ENCODE measurements around the gene FAM222A. TPM values are rescaled to one million over a fixed set of nuclear protein-coding genes. Genes with fewer than 3 reads are reported as not detected.

Gene FAM222A
- total and polyA plus RNA-seq, 2 of the 4 experiments (the other 2 are of a cell fraction): under 0.01 to 0.32 TPM

DNA sequence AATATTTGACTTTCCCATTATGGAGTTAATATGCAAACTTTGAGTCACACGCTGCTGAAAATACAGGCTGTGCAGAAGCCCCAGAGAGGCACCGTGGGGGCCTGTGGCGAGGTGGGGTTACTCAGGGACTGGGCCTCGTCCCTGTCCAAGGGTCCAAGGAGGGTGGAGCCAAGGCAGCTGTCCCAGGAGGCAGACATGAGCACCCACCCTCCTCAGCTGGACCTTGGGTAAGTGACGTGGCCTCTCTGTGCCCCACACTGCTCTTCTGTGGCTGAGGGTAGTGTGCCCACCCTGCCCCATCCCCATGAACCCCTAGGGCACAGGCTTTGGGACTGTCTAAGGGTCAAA is 39.4 kb downstream of the FAM222A start:
- H3K23ac ChIP-seq (ENCODE audit: low read depth, low read length): no peak overlapping the region
- no peak for DNase-seq
- dilution Hi-C loops (cut with HindIII; ENCODE audit: low sequenced_read_pairs, unreplicated experiment): no loop called here

More for the DNA sequence above, 39.4 kb downstream of the FAM222A start:
- Histone ChIP-seq H3K27ac (ENCODE audit: insufficient read depth, low read length) (no peak overlapping the region), H3K9ac (ENCODE audit: low read depth, low read length) (no peak overlapping the region), H3K36me3 (ENCODE audit: control insufficient read depth, insufficient read depth, low read length) (no peaks in the 10 kb centered on the region), H3K27me3 (ENCODE audit: control insufficient read depth, insufficient read depth, low read length) (peaks cover 8% of the 10 kb centered on the region; the same call in 1 of the 2 replicates), H2BK120ac (ENCODE audit: low read depth, low read length) (no peak overlapping the region), H3K56ac (ENCODE audit: extremely low read depth, insufficient read depth, low read length) (no peak overlapping the region), H3K4me1 (ENCODE audit: control insufficient read depth, insufficient read depth, low read length) (no peaks in the 10 kb centered on the region), H3K9me1 (ENCODE audit: insufficient read depth, low read length) (no peaks in the 10 kb centered on the region), H3K4me3 (ENCODE audit: insufficient read depth, low read depth, low read length) (no peak overlapping the region), H2BK20ac (ENCODE audit: low read depth, low read length) (no peak overlapping the region), H4K91ac (ENCODE audit: insufficient read depth, low read depth, low read length) (no peak overlapping the region), H2BK15ac (ENCODE audit: low read depth, low read length) (no peak overlapping the region), H2AFZ (replicated peaks; ENCODE audit: low read length, poor library complexity) (no peak overlapping the region), H4K5ac (ENCODE audit: low read depth, low read length) (no peak overlapping the region), H3K4me2 (ENCODE audit: low read depth, low read length) (no peak overlapping the region), H4K8ac (ENCODE audit: low read depth in 2 of 2, low read length in 2 of 2) (no peak overlapping the region), H2BK5ac (ENCODE audit: low read depth, low read length, poor library complexity, severe bottlenecking) (no peak overlapping the region), H4K20me1 (ENCODE audit: insufficient read depth, low read length) (no peaks in the 10 kb centered on the region), H2AK9ac (replicated peaks; ENCODE audit: low read depth, low read length, poor library complexity) (no peak overlapping the region), H3K18ac (ENCODE audit: low read depth, low read length) (no peak overlapping the region), H3K79me1 (ENCODE audit: low read depth in 1 of 2, low read length in 2 of 2) (no peaks in the 10 kb centered on the region), H3K14ac (replicated peaks; ENCODE audit: low read depth, low read length) (no peak overlapping the region), H2AK5ac (ENCODE audit: low read depth, low read length) (no peak overlapping the region), H3K4ac (ENCODE audit: low read depth, low read length) (no peak overlapping the region), H3K9me3 (ENCODE audit: control insufficient read depth, insufficient read depth, low read length) (no peaks in the 10 kb centered on the region; the same call in 1 of the 2 replicates)
- TF ChIP-seq RFX5 (IDR thresholded peaks at IDR 0.05; ENCODE audit: low read depth, low read length) (no peak), CHD1 (IDR thresholded peaks at IDR 0.05; ENCODE audit: low read depth, low read length) (no peak), BHLHE40 (IDR thresholded peaks at IDR 0.05; ENCODE audit: low read depth, low read length) (no peak), MXI1 (IDR thresholded peaks at IDR 0.05; ENCODE audit: borderline replicate concordance, low read depth, low read length) (no peak), CTCF (conservative IDR thresholded peaks at IDR 0.05; ENCODE audit: low read depth, low read length) (no peak), NFE2L2 (IDR thresholded peaks at IDR 0.05; ENCODE audit: low read depth, low read length) (no peak), FOS (IDR thresholded peaks at IDR 0.05; ENCODE audit: low read depth, low read length) (no peak), MAFK (IDR thresholded peaks at IDR 0.05; ENCODE audit: low read depth, low read length) (no peak), RCOR1 (IDR thresholded peaks at IDR 0.05; ENCODE audit: insufficient replicate concordance, low read length) (no peak), CEBPB (IDR thresholded peaks at IDR 0.05; ENCODE audit: low read depth, low read length) (no peak), ELK1 (IDR thresholded peaks at IDR 0.05; ENCODE audit: borderline replicate concordance, low read depth, low read length) (no peak), MAZ (IDR thresholded peaks at IDR 0.05; ENCODE audit: borderline replicate concordance, low read depth, low read length) (no peak), POLR2A (IDR thresholded peaks at IDR 0.05; ENCODE audit: low read depth, low read length) (no peak), SMC3 (IDR thresholded peaks at IDR 0.05; ENCODE audit: low read depth, low read length) (no peak), RAD21 (IDR thresholded peaks at IDR 0.05; ENCODE audit: low read length) (no peak)
- TF ChIP-seq, protein P1, sequence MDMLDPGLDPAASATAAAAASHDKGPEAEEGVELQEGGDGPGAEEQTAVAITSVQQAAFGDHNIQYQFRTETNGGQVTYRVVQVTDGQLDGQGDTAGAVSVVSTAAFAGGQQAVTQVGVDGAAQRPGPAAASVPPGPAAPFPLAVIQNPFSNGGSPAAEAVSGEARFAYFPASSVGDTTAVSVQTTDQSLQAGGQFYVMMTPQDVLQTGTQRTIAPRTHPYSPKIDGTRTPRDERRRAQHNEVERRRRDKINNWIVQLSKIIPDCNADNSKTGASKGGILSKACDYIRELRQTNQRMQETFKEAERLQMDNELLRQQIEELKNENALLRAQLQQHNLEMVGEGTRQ (IDR thresholded peaks at IDR 0.05; ENCODE audit: low read depth, low read length): no peak
- ATAC-seq (ENCODE audit: low read depth): no peak
- CTCF ChIA-PET: no interaction called here
- BruUV-seq (replicated peaks): no TSS peak
- intact Hi-C loops (cut with micrococcal nuclease): no loop called here
- no CpG with 5 or more reads among the region's 5 CpGs for WGBS, 2 experiments (ENCODE audit: extremely low coverage in 2 of 2, insufficient read length in 1 of 2)
- POLR2A ChIA-PET (ENCODE audit: unreplicated experiment): no interaction called here
- in situ Hi-C loops (cut with MboI; ENCODE audit: low sequenced_read_pairs): no loop called here
